CD4-positive, CD25-positive, alpha-beta regulatory T cell (primary cell): ENCODE data around the gene LOC101059915.

Source experiments
- ATAC-seq, 2 donors: fragments of 150-1000 bp; cut with Tn5 transposase; one replicate each; pipeline ENCODE4 v1.10.0; 2021; ENCODE audit warnings: low read depth in 2 of 2, moderate number of reproducible peaks in 2 of 2, moderate library complexity in 1 of 2
- DNase-seq, 3 donors: peaks; one replicate each; pipeline versions ENCODE4 v3.0.0 to v3.0.0-alpha.2; 2012 to 2022; ENCODE audit warnings: mixed read lengths in 1 of 3
- H3K27ac ChIP-seq: one replicate; pipeline ENCODE4 v1.7.0; 2013; ENCODE audit warnings: mild to moderate bottlenecking, low read length; ENCODE audit not compliant: insufficient read depth, poor library complexity, severe bottlenecking
- H3K27me3 ChIP-seq: one replicate; pipeline ENCODE4 v1.7.0; 2013; ENCODE audit warnings: low read length; ENCODE audit not compliant: control insufficient read depth, insufficient read depth
- H3K36me3 ChIP-seq: one replicate; pipeline ENCODE4 v1.7.0; 2013; ENCODE audit warnings: mild to moderate bottlenecking, low read length, moderate library complexity; ENCODE audit not compliant: control insufficient read depth, insufficient read depth
- H3K4me1 ChIP-seq: 2 replicates; pipeline ENCODE4 v1.7.0; 2013; ENCODE audit warnings: mild to moderate bottlenecking, low read length; ENCODE audit not compliant: insufficient read depth, control insufficient read depth, poor library complexity, severe bottlenecking
- H3K4me3 ChIP-seq: one replicate; pipeline ENCODE4 v1.7.0; 2013; ENCODE audit warnings: low read depth, mild to moderate bottlenecking, low read length, moderate library complexity
- H3K9me3 ChIP-seq, 2 experiments: 1 replicate in 1 of 2; 2 replicates in 1 of 2; pipeline ENCODE4 v1.7.0; 2013; ENCODE audit warnings: low read length in 2 of 2, mild to moderate bottlenecking in 1 of 2, moderate library complexity in 1 of 2; ENCODE audit not compliant: control insufficient read depth in 2 of 2
- H3K27ac Mint-ChIP-seq, 3 donors: one replicate each; pipeline ENCODE4 v1.8.0; 2020 to 2022; ENCODE audit warnings: mild to moderate bottlenecking in 3 of 3, mixed read lengths in 3 of 3, moderate library complexity in 2 of 3
- H3K27me3 Mint-ChIP-seq: one replicate; pipeline ENCODE4 v1.8.0; 2022; ENCODE audit warnings: mild to moderate bottlenecking, mixed read lengths
- H3K36me3 Mint-ChIP-seq: one replicate; pipeline ENCODE4 v1.8.0; 2020; ENCODE audit warnings: mixed read lengths
- H3K4me1 Mint-ChIP-seq, 4 donors: one replicate each; pipeline ENCODE4 v1.8.0; 2020 to 2022; ENCODE audit warnings: mixed read lengths in 4 of 4, mild to moderate bottlenecking in 1 of 4
- H3K4me3 Mint-ChIP-seq, 4 donors: one replicate each; pipeline ENCODE4 v1.8.0; 2020 to 2022; ENCODE audit warnings: mild to moderate bottlenecking in 4 of 4, mixed read lengths in 4 of 4, moderate library complexity in 3 of 4
- H3K9me3 Mint-ChIP-seq, 7 donors: one replicate each; pipeline ENCODE4 v1.8.0; 2020 to 2022; ENCODE audit warnings: mixed read lengths in 7 of 7, mild to moderate bottlenecking in 3 of 7, moderate library complexity in 2 of 7

Gene LOC101059915

DNA sequence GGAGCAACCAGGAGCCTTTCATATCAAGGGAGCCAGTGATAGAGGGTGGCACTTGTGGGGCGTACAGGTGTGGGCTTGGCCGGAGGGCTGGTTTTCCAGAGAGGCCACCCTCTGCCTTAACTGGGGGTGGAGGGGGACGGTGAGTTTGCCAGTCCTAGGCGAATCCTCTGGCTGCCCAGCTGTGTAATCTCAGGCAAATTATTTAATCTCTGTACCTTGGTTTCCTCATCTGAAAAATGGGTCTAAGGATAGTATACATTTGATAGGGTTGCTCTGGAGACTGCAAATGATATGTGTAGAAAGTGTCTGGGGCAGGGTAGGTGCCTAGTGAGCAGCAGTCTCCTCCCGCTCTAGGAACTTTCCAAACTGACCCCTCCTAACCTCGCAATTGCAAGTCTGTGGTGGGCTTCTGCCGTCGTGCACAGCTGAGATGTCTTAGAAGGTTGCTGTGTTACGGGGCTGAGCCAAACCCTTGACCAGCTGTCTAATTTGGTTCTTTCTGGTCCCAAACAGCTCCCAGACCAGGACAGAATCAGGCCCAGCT lies 45.2 kb upstream of the LOC101059915 start:
- Histone ChIP-seq H3K4me1 (peaks cover 57% of the 10 kb centered on the region), H3K27ac (peak overlapping the region; percentile 81), H3K4me3 (no peak overlapping the region), H3K9me3 (no peaks in the 10 kb centered on the region), H3K36me3 (no peaks in the 10 kb centered on the region), H3K27me3 (no peaks in the 10 kb centered on the region)
- H3K4me3 Mint-ChIP-seq = peak overlapping the region; percentile 46 to 82 (median 70)
- H3K27me3 Mint-ChIP-seq = no peaks in the 10 kb centered on the region
- no peaks in the 10 kb centered on the region for H3K36me3 Mint-ChIP-seq
- no peaks in the 10 kb centered on the region for H3K9me3 Mint-ChIP-seq
- H3K27ac Mint-ChIP-seq = peak overlapping the region; percentile 89 to 95 (median 93)
- H3K4me1 Mint-ChIP-seq = peaks cover 5 to 71% (median 32%) of the 10 kb centered on the region in 4 donors
- ATAC-seq (no peak), DNase-seq (no peak)

DNA sequence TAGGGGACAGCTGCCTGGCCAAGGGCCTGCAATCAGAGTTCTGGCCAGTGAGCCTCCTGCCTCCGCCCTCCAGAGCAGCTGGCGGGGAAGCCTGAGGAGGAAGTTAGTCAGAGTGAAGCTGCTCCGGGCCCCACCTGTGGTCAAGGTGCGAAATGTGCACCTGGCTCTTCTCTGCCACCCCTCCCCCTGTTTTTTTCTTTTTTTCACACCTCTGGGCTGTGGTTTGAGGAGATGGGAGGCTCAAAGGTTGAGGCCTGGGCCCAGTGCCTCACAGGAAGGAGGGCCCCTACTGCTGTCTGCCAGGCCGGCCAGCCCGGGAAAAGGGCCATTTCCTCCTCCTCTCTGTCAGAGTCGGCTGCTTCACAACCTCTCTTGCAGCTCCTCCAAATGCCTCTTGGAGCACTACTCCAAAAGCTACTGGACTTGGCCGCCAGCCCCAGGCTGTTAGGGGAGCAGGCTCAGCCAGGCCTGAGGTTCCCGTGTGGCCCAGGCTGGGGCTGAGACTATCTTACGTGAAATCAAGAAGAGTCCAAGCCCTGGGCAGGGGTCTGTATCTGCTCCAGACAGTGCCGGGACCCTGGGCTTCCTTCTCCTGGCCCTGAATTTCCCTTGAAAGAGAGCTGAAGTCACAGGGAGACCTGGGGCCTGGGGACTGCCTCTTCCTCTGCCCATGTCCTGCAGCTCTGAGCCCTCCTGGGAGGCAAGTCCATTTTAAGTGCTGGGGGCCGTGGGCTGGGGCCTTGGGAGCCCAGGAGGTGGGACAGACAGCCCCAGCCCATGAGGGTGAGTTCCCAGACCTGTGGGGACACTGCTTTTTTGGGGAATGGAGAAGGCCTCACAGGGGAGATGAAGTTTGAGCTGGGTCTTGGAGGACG lies 44.5 kb upstream of the LOC101059915 start:
- DNase-seq = peak; percentile 38 to 91 (median 67)
- Histone ChIP-seq H3K4me3 (no peak overlapping the region), H3K27me3 (no peaks in the 10 kb centered on the region), H3K4me1 (peaks cover 52% of the 10 kb centered on the region), H3K27ac (peak overlapping the region; percentile 81), H3K36me3 (no peaks in the 10 kb centered on the region), H3K9me3 (no peaks in the 10 kb centered on the region)
- Mint-ChIP-seq H3K4me1 (peaks cover 5 to 64% (median 32%) of the 10 kb centered on the region in 4 donors), H3K9me3 (no peaks in the 10 kb centered on the region), H3K36me3 (no peaks in the 10 kb centered on the region), H3K27ac (peak overlapping the region; percentile 89 to 95 (median 93)), H3K4me3 (peak overlapping the region; percentile 59 to 82 (median 70)), H3K27me3 (no peaks in the 10 kb centered on the region)
- ATAC-seq = peak; percentile 73 to 75

DNA sequence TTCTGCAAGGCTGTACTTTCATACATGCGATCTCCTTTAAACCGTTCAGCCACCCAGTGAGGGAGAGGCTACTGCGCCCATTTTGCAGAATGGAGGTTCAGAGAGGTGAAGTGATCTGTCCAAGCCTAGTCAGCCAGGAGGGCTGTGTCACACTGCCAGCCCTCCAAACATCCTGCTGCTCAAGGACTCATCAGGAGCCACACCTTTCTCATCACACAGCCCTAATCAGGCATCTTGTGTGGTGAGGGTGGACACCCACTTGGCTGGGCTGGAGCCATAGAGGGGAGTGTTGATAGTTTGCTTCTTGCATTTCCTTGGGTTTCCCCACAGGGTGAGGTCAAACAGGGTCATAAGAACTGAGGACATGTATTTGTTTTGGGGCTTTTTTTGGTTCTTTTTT lies 43.6 kb upstream of the LOC101059915 start:
- Mint-ChIP-seq H3K36me3 (no peaks in the 10 kb centered on the region), H3K9me3 (no peaks in the 10 kb centered on the region), H3K4me3 (peak overlapping the region; percentile 41 to 82 (median 60)), H3K27ac (peak overlapping the region; percentile 89 to 93 (median 93)), H3K4me1 (peaks cover 5 to 55% (median 29%) of the 10 kb centered on the region in 4 donors), H3K27me3 (no peaks in the 10 kb centered on the region)
- DNase-seq = peak in 1 of 3 donors; percentile 51
- no peaks in the 10 kb centered on the region for H3K36me3 ChIP-seq
- H3K27ac ChIP-seq = peak overlapping the region; percentile 81
- H3K4me1 ChIP-seq = peaks cover 43% of the 10 kb centered on the region
- ATAC-seq = no peak
- no peak overlapping the region for H3K4me3 ChIP-seq
- H3K9me3 ChIP-seq = no peaks in the 10 kb centered on the region
- H3K27me3 ChIP-seq = no peaks in the 10 kb centered on the region

DNA sequence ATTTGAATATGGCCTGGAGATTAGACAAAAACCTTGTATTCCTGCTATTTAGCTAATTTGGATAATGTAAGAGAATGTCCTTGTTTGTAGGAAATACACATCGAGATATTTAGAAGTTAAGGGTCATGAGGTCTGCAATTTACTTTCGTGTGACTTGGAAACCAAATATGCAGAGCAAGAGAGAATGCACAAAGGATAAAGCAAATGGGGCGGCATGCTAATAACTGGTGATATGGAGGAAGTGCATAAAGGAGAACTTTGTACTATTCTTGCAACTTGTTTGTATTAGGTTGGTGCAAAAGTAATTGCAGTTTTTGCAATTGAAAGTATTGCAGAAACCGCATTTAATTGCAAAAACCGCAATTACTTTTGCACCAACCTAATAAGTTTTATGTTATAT lies 41.9 kb upstream of the LOC101059915 start:
- no peak for ATAC-seq
- no peak overlapping the region for H3K27ac ChIP-seq
- no peak overlapping the region for H3K4me3 Mint-ChIP-seq
- no peaks in the 10 kb centered on the region for H3K9me3 ChIP-seq
- no peaks in the 10 kb centered on the region for H3K36me3 ChIP-seq
- no peaks in the 10 kb centered on the region for H3K27me3 ChIP-seq
- no peaks in the 10 kb centered on the region for H3K9me3 Mint-ChIP-seq
- no peak for DNase-seq
- H3K4me1 Mint-ChIP-seq = peaks cover 0 to 39% (median 19%) of the 10 kb centered on the region in 4 donors
- H3K36me3 Mint-ChIP-seq = no peaks in the 10 kb centered on the region
- H3K27ac Mint-ChIP-seq = no peak overlapping the region
- H3K4me3 ChIP-seq = no peak overlapping the region
- no peaks in the 10 kb centered on the region for H3K27me3 Mint-ChIP-seq
- H3K4me1 ChIP-seq = peaks cover 26% of the 10 kb centered on the region

DNA sequence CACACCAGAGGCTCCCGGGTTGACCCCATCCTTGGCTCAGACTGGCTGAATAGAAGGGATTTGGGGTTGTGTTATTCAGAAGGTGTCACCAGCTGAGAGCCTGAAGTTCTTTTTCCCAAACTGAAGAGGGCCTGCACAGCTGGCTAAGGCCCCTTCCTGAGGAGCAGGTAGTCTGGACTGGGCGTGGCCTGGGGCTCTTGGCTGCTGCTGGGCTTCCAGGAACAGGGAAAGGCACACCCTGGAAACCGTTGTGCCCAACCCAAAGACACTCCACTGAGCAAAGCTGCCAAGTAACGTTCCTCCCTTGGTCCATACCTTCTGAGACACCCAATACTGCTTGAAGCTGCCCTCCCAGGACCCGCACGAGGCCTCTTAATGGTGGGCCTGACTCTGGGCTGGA lies 40.8 kb upstream of the LOC101059915 start:
- Mint-ChIP-seq H3K27me3 (no peaks in the 10 kb centered on the region), H3K36me3 (no peaks in the 10 kb centered on the region), H3K27ac (no peak overlapping the region), H3K4me1 (peaks cover 0 to 30% (median 13%) of the 10 kb centered on the region in 4 donors), H3K9me3 (no peaks in the 10 kb centered on the region), H3K4me3 (no peak overlapping the region)
- H3K36me3 ChIP-seq = no peaks in the 10 kb centered on the region
- no peak for ATAC-seq
- H3K9me3 ChIP-seq = no peaks in the 10 kb centered on the region
- no peak overlapping the region for H3K4me3 ChIP-seq
- H3K4me1 ChIP-seq = peaks cover 26% of the 10 kb centered on the region
- no peaks in the 10 kb centered on the region for H3K27me3 ChIP-seq
- no peak for DNase-seq
- H3K27ac ChIP-seq = no peak overlapping the region

DNA sequence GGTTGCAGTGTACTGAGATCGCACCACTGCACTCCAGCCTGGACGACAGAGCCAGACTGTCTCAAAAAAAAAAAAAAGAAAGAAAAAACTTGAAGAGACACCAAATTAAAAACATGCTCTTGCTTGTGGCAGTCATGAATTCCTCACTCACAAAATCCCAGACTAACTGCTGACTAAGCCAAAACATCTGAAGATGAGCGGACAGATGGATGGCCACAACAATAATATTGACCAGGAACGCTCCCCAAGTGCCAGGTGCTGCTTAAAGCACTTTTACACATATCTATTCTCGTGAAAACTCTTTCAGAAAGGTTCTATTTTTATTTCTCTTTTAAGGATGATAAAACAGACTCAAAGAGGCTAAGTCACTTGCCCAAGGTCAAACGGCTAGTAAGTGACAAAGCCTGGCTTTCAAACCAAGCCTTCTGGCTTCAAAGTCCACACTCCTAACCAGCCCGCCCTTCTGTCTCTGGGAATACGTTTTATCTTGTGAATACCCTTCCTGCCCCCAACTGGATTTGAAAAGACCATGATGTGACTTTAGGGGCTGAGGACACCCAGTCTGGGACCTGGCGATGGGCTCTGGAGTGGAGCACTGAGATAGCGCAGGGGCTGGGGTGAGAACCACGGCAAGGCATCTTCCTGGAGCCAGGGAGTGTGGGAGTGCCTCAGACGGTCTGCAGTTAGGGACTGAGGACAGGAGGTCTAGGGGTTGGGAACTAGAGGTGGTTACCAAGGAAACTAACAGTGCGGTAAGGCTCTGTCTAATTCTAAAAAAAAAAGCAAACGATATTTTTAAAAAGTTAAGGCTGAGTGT lies 39.5 kb upstream of the LOC101059915 start:
- Histone ChIP-seq H3K27ac (no peak overlapping the region), H3K36me3 (no peaks in the 10 kb centered on the region), H3K4me3 (no peak overlapping the region), H3K4me1 (peaks cover 14% of the 10 kb centered on the region), H3K9me3 (no peaks in the 10 kb centered on the region), H3K27me3 (no peaks in the 10 kb centered on the region)
- Mint-ChIP-seq H3K4me1 (peaks cover 0 to 18% (median 7%) of the 10 kb centered on the region in 4 donors), H3K27me3 (no peaks in the 10 kb centered on the region), H3K36me3 (no peaks in the 10 kb centered on the region), H3K9me3 (no peaks in the 10 kb centered on the region), H3K27ac (no peak overlapping the region), H3K4me3 (no peak overlapping the region)
- DNase-seq (no peak), ATAC-seq (no peak)

DNA sequence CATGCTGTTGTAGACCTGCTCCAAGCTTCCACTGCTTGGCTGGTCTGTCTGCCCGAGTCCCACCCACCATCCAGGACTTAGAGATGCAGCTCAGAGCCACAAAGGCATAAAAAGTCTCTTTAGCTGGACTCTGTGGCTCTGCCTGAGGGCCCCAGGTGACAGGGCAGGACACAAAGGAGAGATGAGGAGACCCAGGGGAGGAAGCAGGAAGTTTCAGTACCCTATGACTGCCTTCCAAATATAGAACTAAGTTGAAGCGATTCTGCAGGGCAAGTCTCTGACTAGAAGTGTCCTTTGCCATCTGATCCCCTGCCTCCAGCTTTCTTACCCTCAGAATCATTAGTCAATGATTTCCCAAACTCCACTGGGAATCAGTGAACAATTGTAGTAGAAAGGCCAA lies 37.9 kb upstream of the LOC101059915 start:
- no peaks in the 10 kb centered on the region for H3K4me1 ChIP-seq
- no peaks in the 10 kb centered on the region for H3K36me3 ChIP-seq
- peaks cover 0 to 2% (median under 1%) of the 10 kb centered on the region in 4 donors for H3K4me1 Mint-ChIP-seq
- no peak for ATAC-seq
- no peaks in the 10 kb centered on the region for H3K9me3 ChIP-seq
- no peak overlapping the region for H3K27ac ChIP-seq
- no peaks in the 10 kb centered on the region for H3K27me3 ChIP-seq
- no peaks in the 10 kb centered on the region for H3K27me3 Mint-ChIP-seq
- no peak overlapping the region for H3K4me3 ChIP-seq
- DNase-seq = no peak
- no peak overlapping the region for H3K4me3 Mint-ChIP-seq
- H3K9me3 Mint-ChIP-seq = no peaks in the 10 kb centered on the region
- H3K36me3 Mint-ChIP-seq = no peaks in the 10 kb centered on the region
- H3K27ac Mint-ChIP-seq = no peak overlapping the region
